NCI-H526 treated with DMSO at 0.1 percent for 48 hours (cell line): Measurements from ENCODE around the gene RIN3.

Experiments used
- DNase-seq: peaks from one replicate; lab custom pipeline; 2025; lab: John Stamatoyannopoulos, UW

Gene RIN3

DNA sequence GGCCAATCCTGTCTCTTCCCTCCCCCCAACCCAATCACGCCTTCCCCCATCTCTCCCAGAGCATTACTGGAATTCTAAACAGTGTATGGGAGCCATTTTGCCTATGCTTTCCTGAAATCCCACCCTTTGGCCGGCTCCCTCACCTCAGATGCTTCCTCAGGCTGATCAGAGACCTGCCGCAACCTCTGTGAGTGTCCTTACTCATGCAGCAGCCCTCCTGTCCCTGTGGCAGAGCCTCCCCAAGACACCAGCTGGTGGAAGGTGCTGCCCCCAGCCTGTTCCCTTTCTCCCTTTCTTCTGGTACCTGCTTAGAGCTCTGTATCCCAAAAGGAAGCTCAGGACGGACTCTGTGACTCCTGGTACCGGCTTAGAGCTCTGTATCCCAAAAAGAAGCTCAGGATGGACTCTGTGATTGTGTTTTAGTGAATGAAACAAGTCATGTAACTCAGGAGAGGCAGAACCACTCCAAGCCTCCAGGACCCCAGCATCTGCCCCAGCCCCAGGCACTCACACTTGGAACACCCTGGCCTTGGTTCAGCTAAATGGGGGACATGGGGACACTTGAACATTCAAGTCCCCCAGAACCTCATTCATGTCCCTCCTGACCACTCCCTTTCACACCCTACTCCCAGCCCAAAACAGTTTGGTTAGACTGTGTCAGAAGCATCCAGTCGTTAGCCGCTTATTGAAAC, 29.3 kb upstream of the RIN3 start:
- no peak for DNase-seq

DNA sequence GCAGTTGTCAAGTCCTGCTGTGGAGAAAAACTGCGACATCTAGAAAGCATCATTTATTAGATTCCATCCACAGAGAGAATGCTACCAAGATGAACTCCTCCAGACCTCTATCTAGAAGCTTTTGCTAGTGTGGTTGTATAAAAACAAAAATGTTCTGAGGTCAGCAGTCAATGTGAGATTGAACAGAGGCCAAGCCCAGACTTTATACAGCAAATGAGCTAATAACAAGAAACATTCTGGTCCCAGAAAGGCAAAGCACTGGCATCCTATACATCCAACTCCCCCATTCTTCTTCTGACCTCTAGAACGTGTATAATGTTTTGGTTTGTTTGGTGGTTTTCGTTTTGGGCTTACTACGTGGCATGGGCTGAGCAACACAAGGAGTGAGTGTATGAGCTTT, 26.7 kb upstream of the RIN3 start:
- DNase-seq: no peak

DNA sequence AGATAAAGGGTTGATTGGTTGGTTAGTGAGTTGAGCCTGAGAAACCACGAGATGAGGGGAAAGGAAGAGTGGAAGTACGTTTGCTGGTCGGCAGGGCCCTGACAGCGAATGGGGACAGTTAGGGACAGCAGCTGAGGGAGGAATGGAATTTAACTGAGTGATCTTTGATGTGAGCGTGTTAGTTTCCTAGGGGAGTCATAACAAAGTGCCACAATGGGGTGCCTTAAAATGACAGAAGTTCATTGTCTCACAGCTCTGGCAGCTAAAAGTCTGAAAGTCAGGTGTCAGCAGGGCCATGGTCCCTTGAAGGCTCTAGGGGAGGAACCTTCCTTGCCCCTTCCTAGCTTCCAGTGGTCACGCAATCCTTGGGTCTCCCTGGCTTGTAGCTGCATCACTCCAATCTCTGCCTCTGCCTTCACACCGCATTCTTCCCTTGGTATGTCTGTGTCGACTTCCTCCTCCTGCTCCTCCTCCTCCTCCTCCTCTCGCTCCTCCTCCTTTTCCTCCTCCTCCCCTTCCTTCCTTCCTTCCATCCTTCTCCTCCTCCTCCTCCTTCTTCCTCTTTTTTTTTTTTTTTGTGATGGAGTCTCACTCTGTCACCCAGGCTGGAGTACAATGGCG, 26.0 kb upstream of the RIN3 start:
- no peak for DNase-seq

DNA sequence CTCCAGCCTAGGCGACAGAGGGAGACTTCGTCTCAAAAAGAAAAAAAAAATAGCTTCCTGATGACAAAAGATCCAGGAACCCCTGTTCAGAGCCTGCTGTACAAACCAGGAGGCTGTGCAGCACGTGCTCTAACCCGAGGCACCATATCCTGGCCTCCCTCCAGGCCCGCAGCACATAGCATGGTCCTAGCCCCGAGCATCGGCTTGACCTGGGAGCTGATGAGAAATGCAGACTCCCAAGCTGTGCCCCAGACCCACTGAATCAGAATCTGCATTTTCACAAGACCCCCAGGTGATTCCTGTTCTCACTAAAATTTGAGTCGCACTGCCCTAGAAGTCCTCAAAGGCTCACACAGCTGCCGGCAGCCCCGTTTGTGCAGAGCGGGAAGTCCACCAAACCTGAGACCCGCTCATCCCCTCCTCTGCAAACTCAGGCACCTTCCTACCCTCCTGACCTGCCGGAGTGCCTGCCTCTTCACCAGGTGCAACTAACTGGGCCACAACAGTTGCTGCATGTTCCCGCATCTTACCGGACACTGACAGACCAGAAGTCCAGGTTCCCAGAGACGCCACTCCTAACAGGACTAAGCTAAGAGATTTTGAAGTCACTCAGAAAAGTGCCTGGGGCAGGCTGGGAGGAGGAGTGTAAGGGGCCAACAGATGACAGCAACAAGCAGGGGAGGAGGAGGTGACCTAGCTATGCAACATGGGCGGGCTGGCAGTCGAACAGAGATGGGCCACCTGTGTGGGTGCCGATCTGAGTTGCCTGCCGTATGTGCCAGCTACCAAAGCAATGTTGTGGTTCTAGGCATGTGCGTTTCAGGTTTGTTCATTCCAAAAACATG, 24.0 kb upstream of the RIN3 start:
- no peak for DNase-seq

DNA sequence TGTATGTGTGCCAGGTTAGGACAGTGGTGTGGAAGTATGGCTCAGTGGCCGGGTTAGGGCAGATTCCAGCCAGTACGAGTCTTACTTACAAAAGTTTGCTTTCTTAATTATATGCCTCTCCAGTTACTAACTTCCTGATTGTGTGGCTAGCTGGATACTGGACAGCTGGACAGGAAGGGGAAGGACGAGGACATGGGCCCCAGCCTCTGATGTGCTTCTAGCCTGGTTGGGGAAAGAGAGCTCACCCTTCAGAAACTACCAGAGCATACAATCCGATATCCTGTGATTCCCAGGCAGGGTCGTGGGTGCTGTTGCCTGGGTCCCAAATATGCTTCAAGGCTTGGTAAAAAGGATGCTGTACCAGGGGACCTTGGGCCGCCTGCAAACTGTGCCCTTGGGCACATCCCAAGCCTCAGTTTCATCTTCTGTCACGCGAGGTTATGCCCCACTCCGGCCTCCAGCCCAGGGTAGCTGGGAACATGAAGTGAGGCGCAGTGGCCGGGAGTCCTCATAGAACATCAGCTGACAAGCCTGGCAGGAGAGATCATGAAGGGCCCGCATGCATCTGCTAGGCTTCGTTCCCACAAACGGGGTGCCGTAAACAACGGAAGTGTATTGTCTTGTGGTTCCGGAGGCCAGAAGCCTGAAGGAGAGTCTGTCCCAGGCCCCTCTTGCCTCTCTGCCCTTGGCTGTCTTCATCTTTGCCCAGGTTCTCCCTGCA, 23.2 kb upstream of the RIN3 start:
- no peak for DNase-seq

DNA sequence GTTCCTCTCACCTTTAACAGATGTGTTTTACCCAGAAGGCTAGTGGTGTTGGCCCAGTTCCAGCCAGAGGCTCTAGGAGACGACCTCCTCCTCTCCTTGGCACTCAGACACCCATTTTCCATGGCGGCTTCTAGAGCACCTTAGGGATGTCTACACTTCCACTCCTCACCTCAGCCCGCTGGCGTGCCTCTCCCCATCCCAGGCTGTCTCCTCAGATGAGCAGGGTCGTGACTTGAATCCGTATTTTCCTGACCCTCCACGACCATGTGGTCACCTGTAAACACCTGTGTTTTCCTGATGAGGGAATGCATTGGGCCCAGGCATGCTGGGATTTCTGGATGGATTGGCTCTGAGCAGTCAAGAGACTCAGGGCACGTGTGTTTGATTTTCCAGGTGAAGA, 21.8 kb upstream of the RIN3 start:
- DNase-seq: no peak

DNA sequence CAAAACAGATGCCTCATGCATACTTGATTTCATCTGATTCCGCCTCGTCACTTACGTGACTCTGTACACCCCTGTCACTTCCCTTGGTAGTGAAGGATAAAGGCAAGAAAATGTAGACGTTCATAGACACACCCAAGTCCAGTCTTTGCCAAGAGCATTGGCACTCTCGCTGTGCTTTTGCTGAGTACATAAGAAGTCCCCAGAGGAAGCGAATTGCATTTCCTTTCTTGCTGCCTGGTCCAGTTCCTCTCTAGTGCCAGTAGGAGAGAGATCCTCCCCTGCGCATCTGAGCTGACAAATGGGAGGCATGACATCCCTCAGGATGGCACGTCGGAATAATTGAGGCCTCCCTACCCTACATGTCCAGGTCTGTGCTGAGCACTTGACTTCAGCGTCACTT, 21.3 kb upstream of the RIN3 start:
- no peak for DNase-seq

DNA sequence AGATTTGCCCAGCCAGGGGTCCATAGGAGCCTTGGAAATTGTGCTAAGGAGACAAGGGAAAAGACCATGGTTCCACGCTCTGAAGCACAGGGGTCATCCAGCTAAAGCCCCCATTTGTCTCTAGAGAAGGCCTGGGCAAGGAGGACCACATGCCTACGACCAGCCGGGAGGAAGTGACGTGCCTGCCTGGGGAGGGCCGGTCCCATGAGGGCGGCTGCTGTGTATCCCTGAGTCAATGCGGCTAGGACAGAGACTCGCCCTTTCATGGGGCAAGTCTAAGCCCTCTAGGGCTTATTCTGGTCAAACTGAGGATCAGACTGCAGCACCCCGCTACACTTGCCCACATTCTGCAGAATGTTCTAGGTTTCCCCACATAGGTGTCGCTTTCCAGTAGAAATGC, 20.6 kb upstream of the RIN3 start:
- no peak for DNase-seq

DNA sequence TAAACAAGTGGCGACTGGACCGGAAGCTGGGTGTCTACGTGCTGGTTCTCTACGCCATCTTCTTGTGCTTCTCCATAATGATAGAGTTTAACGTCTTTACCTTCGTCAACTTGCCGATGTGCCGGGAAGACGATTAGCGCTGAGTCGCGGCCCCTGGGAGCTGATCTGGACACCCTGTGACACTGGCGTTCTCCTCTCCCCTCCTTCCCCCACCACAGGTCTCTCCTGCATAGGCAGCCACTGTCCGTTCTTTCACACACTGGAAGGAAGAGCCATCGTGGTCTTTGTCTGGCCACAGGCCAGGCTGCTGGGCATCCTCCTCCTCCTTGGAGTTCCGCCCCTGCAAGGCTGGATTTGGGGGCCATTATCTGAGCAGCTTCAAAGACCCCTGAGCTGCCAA, 20.1 kb upstream of the RIN3 start:
- DNase-seq: no peak

DNA sequence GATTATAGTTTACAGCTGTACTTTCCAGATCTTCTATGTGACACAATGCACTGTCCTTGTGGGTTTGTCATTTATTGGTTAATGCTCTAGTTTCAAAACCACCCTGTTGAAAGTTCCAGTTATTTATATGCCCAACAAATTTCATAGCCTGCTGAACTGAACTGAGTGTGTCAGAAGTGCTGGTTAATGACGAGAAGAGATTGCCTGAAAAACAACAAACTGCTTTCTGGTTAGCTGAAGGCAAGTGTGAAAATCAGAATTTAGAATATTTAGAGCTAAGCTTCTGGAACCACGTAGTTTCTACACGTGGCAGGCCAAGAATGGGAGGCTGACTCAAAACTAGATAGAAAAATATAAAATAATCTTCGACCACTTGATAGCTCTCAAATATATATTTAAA, 19.1 kb upstream of the RIN3 start:
- no peak for DNase-seq

DNA sequence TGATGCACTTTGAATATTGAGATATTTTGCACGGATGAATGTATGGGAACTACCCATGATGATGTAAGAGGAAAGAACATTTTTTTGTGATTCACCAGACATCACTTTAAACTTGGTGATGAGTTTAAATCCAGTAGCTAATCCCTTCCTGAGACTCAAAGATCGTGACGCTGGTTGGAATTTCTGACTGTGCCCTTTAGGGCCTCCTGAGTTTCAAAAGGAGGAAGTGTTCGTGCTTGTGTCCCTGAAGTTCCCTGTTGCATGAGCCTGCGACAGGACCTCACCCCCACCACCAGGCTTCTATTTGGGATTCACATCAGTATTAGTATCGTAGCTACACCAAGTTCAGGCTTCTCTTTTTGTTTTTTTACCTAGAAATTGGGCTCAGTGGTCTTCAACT, 18.6 kb upstream of the RIN3 start:
- no peak for DNase-seq

DNA sequence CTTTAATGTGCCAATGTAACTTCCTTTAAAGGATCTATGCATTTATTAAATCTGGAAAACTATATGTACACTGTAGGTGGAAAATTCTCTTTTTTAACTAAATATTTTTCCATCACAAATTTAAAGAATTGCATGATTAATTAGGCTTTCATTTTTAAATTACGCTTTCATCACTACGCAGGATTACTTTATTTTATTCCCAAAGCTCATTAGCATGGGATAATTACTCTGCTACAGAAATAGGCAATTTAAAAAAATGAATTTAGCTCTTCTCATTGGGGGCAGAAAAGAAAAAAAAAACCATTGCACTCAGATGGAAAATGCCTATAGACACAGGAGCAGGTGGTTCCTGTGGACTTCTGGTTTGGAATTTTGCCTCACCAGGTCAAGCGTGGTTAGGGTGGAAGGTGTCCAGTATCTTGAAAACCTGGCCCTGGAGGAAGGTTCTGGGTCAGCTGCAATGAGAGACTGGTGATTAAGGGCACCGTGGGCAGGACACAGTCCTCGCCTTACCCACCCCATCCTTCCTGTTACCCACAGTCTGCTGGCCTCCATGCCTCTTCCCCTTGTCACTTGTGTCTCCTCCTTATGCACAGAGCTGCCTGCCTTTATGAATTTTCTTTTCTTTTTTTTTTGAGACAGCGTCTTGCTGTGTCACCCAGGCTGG, 17.3 kb upstream of the RIN3 start:
- DNase-seq: no peak

DNA sequence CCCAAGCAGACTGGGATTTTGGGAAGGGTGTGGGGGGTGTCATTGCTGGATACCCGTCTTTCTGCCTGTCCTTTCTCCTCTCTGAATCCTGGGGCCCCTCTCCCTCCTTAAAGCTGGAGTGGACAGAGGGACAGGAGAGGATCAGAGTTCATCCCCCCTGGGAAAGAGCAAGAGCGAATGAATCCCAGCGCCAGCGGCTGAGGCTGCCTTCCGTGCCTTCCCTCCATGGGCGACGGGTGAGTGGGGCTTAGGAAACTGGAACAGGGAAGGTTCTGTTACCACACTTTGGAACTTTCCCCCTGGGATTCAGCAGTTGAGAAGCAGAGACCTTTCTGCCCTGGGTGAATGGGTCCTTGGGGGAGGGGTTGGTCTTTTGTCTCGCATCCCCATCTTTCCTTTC, 16.2 kb upstream of the RIN3 start:
- no peak for DNase-seq

DNA sequence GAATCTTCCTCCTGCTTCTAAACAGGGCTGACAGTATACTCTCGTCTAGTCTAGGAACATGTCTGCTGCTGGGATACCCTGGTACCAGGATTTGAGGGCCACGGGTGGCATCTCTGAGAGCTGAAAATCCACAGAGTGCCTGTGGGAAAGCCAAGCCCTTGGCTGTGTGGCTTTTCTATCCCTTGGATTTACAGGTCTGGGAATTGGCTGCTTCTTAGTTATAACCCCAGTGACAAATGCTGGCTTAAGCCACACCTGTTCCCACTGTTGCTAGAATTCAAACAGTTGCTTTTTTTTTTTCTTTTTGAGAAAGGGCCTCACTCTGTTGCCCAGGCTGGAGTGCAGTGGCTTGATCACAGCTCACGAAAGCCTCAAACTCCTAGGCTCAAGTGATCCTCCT, 14.3 kb upstream of the RIN3 start:
- DNase-seq: no peak

DNA sequence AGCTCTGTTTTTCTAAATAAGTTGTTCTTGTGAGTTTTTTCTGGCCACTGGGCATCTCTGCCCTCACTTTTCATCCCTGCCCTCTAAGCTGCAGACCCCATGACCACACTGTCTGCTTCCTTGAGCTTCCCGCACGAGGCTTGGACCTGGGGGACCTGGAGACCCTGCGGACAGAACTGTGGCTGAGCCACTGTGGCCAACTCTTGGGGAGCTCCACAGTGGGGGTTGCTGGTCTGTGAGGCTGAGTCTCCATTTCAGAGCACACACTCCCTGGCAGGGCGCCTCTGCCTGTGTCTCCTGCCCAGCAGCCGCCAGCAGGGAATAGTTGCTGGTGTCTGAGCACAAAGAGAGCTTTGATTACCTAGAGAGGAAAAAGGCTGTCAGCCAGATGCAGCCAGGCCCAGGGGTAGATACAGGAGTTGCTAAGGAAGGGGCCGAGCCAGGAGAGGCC, 13.1 kb upstream of the RIN3 start:
- DNase-seq: no peak

DNA sequence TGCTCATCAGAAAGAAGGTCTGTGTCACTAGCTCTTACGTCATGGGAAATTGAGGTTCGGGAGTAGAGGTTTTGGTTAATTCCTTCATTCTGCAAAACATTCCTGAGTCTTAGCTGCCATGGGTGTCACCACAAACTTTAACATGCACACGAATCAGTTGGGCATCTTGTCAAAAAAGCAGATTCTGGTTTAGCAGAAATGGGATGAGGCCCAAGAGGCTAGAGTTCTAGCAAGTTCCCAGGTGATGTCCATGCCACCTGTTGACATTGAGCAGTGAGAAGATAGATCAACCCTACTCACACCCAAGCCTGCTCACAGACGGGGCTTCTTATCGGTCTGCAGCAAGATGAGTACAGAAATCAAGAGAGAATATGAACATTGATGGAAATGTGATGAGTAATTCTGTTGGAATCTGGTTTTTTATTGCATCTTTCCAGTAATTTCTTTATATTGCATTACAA, 11.7 kb upstream of the RIN3 start:
- DNase-seq: no peak

DNA sequence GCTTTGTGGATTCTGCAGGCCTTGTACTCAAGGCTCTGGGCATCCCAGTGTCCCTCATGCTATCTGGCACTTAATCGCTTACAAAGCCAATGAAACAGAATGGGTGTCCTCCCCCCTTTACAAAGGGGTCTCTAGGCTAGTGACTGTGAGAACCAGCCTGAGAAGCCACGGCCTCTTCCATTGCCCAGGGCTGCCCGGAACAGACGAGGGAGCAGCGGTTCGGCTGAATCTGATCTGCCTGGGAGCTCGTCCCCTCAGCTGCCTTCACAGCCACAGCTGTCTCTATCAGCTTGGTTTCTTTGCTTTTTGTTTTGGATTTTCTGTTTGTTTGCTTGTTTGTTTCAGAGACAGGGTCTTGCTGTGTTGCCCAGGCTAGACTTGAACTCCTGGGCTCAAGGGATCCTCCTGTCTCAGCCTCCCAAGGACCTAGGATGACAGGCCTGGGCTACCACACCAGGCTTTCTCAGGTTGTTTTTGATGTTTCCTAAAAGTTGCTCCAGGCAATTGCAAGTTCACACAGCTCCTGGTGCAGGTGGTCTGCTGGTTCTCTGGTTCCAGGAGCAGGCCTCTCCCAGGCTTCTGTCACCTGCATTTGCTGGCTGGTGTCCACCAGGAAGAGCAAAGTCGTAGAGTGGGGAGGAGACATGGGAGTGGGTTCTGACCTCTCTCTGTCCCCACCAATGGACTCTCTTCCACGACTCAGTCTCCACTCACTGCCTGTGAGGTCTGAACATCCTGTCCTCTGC, 10.9 kb upstream of the RIN3 start:
- no peak for DNase-seq

DNA sequence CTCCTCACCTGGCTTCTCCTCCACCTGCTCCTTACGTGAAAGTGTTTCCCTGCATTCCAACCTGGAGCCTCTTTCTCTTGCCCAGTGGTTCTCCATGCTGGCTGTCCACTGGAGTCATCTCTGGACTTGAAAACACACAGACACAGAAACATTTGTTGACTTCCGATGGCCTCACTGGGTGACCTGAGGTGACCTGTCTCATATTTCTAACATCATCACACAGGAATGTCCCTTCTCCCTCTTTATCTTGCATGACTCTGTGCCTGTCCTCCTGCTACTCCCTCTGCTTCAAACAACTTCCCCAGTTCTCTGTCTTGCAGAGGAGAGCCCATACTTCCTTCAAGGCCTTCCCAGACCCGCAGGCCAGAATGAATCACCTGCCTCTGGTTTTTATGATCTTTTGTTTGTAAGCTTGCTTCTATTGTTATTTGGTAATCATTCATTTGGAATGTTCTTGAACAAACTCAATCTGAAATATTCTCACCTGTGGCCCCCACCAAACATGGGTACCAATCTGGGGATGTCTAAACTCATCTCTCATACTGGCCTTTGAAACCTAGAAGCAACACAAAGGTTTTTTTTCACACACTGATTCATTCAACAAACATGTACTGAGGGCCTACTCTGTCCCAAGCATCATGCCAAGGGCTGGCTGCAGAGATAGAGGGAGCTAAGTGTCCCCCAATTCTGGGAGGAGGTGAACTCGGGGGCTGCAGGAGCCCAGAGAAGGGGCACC, 9.7 kb upstream of the RIN3 start:
- no peak for DNase-seq

DNA sequence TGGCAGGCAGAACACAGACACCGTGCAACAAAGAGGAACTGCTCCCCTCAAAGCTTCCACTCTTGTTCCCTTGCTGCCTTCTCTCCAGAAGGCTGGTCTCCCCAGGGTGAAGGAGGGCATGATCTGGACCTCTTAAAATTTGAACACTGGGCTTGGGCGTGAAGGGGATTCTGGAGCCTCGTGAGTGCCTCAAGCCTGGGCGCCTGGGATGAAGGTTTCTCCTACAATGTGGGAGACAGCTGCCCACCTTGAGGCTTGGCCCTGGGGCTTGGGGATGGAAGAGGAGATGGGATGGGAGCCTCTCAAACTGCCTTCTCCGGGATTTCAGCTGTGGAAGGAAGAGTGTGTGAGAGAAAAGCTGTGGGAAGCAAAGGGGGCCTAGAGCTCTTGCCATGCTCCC, 7.8 kb upstream of the RIN3 start:
- DNase-seq: no peak

DNA sequence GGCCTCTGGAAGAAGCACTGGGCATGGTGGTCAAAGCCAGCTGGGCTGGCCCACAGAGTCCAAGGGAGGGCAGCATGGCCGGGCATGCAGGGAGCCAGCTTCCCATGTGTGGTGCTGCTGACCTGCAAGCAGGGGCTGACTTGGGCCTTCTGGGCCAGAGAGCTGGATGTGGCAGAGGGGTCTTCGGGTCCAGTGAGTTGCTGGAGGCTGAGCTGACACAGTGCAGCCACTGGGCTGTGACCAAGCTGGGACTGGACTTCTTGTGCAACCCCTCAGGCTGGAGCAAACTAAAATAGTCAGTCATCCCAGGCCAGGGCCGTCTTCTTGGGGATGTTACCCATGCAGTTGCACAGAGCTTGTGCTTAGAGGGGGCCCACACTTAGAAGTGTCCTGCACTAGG, 7.3 kb upstream of the RIN3 start:
- no peak for DNase-seq
